Stimulated activated CD4-positive, alpha-beta T cell treated with anti-CD3 and anti-CD28 coated beads, Interleukin-12 subunit alpha, Interleukin-12 subunit beta, amount 100 ng/mL, for 24 hours (primary cell): ENCODE data around the gene LYPLA2.

Experiments
- DNase-seq, 2 experiments: peaks; one replicate each; pipeline ENCODE4 v3.0.0-alpha.2; 2020; ENCODE audit warnings: low read depth in 2 of 2

LYPLA2 gene

DNA sequence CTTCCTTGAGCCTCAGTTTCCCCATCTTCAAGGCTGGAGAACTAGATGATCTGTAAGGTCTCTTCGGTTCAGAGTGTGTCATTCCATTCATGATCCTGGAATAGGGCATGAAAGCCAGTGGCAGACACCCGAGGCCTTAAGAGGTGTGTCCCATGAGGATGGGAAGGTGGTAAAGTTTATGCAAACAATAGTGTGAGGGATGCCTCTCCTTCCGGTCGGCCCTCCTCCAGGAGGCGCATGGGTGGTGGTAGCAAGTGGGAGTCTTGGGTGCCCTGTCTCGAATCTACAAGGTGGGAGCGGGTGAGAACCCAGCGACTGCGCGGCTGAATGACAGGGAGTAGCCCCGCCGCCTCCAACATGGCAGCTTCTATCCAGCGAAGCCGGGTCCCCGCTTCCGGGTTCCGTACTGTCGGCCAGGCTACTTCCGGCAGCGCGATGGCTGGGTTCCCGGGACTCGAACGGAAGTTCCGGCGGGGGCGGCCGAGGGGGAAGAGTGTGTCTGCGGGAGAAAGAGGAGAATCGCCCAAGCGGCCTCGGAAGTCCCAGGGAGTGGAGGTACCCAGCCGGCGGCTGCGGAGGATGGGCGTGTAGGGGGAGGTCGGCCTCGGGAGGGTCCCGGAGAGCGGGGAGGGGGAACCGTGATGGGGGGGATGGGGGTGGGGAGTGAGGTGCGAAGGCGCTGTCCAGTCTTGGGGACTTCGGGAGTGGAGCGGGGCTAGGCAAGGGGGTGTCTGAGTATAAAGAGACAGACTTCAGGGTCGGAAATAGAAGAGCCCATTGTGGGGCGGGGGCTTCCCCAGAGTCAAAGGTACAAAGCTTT lies at the start of gene LYPLA2:
Gene LYPLA2 (plus strand): TSS at position 450 of the 820 bp plus-strand sequence. CDS start 1,538 bp downstream, outside the sequence.
- DNase-seq, result peak; percentile 81 to 90

DNA sequence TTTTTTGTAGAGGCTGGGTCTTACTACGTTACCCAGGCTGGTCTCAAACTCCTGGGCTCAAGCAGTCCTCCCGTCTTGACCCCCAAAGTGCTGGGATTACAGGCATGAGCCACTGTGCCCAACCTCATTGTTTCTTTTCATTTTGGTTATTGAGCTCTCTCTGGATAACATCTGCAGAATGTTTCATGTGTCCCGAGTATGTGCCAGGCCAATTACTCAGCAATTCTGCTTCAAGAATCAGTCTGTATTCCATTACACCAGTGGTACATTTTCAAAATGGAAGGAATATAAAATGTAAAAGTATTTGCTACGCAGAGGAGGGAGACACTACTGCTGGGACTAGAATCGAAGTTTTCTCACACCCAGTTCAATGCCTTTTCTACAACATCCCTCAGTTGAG lies 49.3 kb upstream of the LYPLA2 start:
- DNase-seq, result no peak

DNA sequence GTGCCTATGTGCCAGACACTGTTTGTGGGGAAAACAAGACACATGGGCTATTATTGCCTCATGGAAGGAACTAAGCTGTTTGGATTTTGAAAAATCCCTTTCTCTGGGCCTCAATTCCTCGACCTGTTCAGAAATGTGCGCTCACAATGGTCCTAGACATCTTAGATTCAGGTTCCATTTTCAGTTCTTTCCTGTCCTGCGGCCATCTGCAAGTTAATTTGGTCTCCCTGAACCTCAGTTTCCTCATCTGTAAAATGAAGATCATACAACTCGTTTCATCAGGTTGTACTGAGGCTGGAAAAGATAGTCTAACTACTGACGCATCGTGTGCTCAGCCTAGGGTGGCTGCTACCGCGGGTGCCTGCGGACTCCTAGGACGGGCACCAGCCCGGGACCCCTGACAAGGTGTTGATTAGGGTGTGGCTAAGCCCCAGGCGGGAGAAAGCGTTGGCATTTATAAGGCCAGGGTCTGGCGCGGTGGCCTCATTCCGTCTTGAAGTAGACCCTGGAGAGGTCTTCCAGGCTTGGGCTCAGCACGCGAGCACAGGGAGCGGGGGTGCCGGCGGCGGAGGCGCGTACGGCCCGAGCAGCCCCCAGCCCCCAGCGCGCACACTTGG lies 48.2 kb upstream of the LYPLA2 start:
- peak in 1 of 2 experiments; percentile 8 for DNase-seq

DNA sequence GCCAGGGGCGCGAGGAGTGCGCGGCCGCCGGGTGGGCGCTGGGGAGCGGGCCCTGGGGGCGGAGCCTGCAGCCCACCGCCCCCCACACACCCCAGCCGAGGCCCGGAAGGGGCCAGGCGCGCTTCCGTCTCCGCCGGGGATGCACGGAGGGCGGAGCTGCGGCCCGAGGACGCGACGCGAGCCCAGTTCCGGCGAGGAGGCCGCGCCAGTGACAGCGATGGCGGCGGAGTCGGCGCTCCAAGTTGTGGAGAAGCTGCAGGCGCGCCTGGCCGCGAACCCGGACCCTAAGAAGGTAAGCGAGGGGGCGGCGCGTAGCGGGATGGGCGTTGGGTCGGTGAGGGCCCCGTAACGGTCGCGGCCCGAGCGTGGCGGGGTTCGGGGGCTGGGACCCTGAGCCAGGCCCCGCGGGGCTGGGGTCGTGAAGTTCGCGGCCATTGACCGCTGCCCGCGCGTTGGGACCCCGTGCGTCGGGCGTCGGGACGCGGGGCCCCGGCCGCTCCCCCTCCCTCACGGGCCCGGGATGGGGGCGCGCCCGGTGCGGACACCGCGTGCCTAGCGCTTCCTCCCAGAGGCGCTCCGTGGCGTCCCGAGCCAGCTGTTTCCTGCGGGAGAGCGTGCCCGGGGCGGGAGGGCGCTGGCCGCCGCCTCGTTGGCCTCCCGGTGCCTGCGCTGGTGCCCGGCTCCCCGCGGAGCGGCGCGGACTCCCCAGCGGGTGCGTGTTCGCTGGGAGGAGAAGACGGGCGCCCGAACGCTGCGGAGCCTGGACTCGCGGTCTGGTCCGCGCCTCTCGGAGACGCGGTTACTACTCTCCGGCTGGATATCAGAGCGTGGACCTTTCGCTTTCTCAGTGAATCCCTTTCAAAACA lies 47.4 kb upstream of the LYPLA2 start, which contains the start of gene ELOA:
Gene ELOA (plus strand): TSS at position 185 of the 866 bp plus-strand sequence. CDS start 33 bp downstream, at position 218.
- DNase-seq, result peak; percentile 59 to 67

DNA sequence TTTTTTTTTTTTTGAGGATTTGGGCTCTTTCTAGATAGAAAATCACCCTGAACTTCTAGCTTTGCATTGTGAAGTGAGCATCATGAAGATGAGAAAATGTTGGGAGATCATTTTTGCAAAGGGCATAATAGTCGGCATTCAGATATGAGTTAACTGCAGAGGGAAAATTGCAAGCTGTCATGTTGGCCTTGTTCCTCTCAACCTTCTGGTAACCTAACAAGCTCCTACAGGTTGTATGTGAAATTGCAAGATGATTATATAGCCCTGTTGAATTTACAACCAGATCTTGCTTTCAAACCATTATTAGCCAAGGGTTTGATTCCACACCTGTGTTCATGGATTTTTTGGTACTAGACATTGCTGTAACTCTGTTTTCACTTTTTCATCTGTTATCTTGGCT lies 45.4 kb upstream of the LYPLA2 start:
- no peak for DNase-seq

DNA sequence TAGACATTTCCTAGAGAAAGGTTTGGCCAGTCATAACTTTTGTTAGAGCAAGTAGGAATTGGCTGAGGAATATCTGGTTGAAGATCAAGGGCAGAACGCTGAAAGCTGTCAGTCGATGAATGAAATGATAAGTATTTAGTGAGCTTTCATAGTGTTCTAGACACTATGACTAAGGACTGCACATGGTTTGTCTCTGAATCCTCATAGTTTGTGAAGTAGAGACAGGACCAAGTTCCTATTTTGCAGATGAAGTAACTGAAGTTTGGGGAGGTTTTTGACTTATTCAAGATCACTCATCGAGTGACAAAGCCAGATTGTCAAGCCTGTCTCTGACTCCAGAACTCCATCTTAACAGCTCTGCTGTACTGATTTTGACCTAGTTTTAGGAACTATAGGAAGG lies 42.9 kb upstream of the LYPLA2 start:
- no peak for DNase-seq

DNA sequence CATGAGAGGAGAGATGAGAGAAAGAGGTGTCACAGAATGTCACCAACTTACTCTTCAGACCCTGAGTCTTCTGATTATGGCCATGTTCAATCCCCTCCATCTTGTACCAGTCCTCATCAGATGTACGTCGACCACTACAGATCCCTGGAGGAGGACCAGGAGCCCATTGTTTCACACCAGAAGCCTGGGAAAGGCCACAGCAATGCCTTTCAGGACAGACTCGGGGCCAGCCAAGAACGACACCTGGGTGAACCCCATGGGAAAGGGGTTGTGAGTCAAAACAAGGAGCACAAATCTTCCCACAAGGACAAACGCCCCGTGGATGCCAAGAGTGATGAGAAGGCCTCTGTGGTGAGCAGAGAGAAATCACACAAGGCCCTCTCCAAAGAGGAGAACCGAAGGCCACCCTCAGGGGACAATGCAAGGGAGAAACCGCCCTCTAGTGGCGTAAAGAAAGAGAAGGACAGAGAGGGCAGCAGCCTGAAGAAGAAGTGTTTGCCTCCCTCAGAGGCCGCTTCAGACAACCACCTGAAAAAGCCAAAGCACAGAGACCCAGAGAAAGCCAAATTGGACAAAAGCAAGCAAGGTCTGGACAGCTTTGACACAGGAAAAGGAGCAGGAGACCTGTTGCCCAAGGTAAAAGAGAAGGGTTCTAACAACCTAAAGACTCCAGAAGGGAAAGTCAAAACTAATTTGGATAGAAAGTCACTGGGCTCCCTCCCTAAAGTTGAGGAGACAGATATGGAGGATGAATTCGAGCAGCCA lies 39.7 kb upstream of the LYPLA2 start:
- DNase-seq, result peak in 1 of 2 experiments; percentile 7

DNA sequence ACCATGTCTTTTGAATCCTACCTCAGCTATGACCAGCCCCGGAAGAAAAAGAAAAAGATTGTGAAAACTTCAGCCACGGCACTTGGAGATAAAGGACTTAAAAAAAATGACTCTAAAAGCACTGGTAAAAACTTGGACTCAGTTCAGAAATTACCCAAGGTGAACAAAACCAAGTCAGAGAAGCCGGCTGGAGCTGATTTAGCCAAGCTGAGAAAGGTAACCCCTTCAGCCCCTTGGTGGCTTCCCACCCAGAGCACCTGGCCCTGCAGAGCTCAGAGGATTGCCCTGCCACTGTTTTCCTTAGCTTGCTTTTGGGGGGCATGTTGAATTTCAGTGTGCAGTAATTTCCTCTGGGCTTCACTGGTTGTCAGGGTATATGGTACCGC lies 39.1 kb upstream of the LYPLA2 start:
- no peak for DNase-seq

DNA sequence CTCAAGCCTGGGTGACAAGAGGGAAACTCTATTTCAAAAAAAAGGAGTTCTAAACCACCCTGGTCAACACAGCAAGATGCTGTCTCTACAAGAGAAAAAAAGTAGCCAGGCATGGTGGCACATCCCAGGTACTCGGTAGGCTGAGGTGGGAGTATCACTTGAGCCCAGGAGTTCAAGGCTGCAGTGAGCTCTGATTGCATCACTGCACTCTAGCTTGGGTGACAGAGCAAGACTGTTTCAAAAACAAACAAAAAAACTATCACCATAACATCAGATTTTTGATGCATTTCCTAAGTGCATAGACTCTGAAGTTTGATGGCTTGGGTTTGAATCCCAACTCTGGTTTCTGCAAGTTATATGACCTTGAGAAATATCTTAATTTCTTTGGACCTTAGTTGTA lies 38.0 kb upstream of the LYPLA2 start:
- DNase-seq, result no peak

DNA sequence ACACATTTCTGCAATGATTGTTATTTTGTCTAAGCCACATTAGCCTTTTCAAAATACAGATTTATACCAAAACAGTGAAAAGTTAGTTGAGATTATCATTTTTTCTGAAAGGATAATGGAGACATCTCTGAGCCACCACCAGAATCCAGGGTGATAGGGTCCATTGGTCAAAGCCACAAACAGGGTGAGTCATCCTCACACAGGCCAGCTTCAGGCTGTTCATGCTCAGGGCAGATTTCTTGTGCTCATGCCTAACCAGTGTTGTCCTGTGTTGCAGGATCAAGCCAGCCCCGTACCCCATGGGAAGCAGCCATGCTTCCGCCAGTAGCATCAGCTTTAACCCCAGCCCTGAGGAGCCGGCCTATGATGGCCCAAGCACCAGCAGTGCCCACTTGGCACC lies 34.3 kb upstream of the LYPLA2 start:
- no peak for DNase-seq

DNA sequence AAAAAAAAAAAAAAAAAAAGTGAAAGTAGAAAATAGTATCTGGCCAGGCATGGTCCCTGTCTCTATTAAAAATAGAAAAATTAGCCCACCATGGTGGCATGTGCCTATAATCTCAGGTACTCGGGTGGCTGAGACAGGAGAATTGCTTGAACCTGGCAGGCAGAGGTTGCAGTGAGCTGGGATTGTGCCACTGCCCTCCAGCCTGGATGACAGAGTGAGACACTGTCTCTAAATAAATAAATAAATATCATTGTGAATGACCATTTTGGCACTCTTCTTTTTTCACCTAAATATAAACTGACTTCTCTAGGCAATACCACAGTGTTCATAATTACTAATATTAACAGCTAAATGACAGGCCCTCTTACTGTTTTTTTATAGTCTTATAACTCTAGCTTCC lies 33.1 kb upstream of the LYPLA2 start:
- DNase-seq, result no peak

DNA sequence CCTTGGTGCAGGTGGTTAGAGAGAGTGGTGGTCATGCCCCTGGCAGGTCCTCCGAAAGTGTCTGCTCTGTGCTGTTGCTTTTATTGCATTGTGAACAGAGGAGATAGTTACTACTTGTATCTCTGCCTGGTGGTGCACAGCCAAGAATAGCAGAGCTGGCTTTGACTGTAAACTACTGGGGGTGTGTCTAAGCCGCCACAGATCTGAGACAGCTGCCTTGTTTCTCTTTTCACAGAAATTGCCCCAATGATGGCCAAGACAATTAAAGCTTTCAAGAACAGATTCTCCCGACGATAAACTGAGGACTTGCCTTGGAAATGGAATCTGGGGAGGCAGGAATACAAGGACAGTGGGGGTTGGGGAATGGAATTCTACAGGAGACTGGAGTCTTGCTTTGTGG lies 31.7 kb upstream of the LYPLA2 start:
- no peak for DNase-seq

DNA sequence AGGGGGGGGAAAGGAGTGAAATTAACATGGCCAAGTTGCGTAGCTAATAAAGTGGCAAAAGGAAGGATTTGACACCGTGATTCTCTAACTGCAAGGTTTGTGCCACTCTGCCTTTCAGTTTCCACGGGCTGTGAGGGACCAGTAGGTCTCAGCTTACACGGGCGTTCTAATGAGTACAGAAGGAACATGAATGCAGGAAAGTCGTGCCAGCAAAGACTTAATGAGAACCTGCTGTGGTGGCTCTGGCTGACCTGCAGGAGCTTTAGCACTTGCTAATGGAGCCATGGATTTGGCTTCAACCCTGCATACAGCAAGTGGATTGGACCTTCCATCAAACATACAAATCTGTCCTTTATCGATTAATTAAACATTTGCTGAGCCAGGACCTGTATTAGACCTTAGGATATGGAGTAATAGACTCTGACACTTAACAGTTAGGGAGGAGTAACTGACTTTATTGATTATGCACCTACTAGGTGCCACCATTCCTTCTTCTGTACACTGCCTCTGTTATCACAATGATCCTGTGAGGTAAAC lies 27.8 kb upstream of the LYPLA2 start:
- no peak for DNase-seq

DNA sequence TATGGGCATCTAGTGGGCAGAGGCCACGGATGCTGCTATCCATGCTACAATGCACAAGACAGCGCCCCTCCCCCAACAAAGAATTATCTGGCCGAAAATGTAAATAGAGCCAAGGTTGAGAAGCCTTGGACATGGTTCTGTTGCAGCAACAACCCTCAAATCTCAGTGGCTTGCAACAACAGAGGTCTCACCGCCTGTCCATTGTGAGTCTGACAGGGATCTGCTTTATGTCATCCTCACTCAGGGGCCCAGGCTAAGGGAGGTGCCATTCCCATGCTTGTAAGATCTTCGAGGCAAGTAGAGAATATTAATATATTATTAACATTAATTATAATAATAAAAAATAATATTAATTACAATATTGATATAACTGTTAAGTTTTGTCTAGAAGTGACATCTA lies 22.2 kb upstream of the LYPLA2 start:
- DNase-seq, result no peak

DNA sequence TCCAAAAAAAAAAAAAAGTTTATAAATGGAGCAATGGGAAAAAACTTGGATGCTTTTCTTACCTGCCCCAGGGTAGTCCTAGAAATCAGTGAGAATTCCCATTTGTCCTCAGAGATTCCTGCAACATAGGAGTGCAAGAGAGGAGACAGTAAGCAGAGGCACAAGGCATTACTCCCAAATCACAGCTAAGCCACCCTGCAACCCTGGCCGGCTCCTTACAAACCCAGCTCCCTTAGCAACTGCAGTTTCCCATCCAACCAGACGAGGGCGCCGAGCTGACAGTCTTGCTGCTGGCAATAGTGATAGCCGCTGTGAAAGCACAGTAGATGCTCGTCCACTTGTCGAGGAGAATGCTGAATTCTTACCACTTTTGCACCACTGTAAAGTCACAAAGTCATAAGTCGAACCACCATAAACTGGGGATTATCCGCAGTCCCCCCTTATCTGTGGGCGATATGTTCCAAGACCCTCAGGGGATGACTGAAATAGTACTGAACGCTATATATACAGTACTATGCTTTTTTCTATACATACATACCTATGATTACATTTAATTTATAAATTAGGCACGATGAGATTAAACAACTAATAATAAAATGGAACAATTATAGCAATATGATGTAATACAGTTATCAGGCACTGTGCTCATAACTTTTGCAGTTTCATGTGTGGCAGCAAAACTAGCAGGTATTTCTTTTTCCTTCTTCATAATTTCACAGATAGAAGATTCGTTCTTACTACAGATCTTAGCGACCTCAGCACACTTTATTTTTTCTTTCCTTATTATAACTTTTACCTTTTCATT lies 18.7 kb upstream of the LYPLA2 start:
- peak; percentile 67 to 88 for DNase-seq

DNA sequence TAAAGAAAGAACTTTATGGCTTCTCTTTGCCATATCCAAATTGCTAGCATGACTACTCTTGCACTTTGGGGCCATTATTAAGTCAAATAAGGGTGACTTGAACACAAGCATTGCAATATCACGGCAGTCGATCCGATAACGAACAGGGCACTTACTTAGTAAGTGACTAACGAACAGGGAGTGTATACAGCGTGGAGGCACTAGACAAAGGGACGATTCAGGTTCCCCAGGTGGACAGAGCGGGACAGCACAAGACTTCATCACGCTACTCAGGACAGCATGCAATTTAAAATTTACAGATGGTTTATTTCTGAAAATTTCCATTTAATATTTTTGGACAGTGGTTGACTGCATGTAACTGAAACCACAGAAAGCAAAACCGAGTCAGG lies 18.1 kb upstream of the LYPLA2 start:
- no peak for DNase-seq

DNA sequence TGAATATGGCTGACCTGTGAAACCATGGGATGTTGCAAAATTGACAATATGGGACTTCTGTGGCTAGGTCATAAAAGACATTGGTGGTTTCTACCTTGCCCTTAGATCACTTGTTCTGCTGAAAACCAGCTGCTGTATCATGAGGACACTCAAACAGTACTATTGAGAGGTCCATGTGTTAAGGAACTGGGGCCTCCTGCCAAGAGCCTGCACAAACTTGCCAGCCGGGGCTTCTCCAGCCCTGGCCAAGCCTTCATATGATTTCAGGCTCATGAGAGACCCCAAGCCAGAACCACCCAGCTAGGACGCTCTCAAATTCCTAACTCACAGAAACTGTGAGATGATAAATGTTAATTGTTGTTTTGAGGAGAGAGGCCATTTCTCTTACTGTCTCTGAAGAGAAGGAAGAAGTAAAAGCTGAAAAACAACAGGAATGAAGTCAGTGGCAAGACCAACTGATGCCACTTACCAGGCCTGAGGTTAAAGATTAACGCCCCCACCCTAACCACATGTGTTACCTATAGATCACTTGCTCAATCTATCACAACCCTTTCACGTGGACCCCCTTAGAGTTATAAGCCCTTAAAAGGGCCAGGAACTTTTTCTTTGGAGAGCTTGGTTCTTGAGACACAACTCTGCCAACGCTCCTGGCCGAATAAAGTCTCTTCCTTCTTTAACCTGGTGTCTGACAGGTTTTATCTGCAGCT lies 16.6 kb upstream of the LYPLA2 start:
- DNase-seq, result no peak

DNA sequence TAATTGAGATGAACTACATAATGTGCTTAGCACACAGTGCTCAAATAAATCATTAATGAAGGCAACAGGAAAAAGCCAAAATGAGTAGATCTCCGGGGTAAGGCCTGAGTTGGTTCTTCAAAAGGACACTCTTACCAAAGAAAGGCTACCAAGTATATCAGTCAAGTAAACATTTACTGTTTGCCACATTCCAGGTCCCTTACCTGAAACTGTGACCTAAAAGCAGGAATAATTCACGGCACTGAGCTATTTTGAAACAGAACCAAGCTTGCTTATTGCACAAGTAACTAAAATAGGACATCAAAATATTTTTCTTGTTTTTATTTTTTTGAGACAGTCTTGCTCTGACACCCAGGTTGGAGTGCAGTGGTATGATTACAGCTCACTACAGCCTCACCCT lies 14.7 kb upstream of the LYPLA2 start:
- DNase-seq, result no peak

DNA sequence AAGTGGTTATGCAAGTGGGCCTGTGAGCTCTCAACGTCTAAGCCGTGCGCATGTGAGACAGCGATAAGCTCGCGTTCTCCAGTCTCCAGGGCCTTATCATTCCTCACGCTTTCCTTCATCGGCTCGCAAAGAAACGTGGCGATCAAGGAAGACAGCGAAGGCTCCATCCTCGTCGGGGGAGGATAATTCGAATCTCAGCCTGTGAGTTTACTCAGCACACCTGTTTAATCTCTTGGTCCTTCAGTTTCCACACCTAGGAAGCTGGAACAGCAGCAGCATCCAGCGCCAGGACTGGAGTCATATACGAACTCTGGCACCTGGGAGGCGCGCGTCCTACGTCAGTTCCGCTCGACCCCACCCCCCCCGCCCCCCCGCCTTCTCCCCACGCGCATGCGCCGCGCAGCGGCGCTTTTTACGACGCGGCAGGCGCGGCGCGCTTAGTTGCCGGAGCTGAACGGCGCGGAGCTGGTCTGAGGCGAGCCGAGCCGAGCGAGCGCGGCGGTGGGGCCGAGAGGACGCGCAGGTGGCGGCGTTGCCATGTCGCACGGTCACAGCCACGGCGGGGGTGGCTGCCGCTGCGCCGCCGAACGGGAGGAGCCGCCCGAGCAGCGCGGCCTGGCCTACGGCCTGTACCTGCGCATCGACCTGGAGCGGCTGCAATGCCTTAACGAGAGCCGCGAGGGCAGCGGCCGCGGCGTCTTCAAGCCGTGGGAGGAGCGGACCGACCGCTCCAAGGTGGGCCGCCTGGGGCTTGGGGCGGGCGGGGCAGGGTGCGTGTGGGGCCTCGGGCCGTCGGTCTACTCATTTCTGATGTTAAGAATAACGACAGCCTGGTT lies 12.7 kb upstream of the LYPLA2 start, which contains the start of gene PITHD1:
Gene PITHD1 (plus strand): TSS at position 440 of the 836 bp plus-strand sequence. CDS start 98 bp downstream, at position 538.
- DNase-seq, result peak; percentile 67 to 71
